HG03457 (cell line): ENCODE results near the gene PLA2G15.

Source experiments
- ATAC-seq: cut with Tn5 transposase; IDR thresholded peaks from one replicate; pipeline ENCODE4 v1.9.1; 2021; ENCODE audit warnings: moderate number of reproducible peaks; ENCODE audit not compliant: unreplicated experiment

Gene PLA2G15

DNA sequence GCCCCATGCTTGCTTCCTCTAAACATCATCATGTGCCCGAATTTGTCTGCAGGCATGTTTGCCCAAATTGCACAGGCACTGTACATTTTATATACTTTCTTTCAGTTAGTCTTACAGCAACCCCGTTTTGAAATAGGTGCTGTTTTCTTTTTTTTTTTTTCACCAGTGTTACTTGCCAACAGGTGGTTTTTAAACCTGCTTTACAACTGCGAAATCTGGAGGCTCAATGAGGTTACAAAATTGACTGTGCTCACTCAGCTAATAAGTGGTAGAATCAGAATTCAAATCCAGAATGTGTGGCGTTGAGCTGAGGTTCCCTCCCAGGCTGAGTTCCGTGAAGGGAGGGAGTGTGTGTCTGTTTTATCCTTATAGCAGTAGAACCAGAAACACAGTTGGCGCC lies 5.8 kb downstream of the PLA2G15 start:
- ATAC-seq: no peak

DNA sequence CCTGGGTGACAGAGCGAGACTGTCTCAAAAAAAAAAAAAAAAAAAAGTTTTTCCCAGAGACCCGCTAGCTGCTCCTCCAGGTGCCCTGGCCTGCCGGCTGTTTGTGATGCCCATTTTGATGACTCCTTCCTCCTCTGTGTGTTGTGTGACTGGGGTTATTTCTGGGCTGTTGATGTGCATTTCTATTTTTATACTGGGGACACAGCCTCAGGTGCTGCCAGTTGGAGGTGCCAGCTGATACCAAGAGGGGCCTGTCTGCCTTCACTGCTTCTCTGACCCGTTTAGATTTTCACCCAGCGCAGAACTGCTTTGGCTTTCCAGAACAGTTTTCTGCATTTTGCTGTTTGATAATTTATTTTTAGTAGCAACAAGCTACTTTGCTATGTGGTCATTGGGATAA lies 6.7 kb downstream of the PLA2G15 start:
- no peak for ATAC-seq

DNA sequence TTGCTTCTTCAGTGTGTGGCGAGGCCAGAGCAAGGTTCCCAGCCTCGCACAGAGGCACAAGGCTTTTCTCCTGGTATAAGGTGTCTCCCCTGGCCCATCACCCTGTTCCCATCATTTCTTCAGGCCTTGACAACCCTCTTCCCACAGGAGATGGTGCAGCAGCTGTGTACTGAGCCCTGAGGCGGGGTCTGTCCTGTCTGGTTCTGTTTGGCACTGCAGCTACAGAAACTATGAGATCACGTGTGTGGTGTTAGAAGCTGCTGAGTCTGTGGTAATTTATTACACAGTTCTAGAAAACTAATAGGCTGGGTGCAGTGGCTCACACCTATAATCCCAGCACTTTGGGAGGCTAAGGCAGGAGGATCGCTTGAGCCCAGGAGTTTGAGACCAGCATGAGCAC lies 7.2 kb downstream of the PLA2G15 start:
- no peak for ATAC-seq

DNA sequence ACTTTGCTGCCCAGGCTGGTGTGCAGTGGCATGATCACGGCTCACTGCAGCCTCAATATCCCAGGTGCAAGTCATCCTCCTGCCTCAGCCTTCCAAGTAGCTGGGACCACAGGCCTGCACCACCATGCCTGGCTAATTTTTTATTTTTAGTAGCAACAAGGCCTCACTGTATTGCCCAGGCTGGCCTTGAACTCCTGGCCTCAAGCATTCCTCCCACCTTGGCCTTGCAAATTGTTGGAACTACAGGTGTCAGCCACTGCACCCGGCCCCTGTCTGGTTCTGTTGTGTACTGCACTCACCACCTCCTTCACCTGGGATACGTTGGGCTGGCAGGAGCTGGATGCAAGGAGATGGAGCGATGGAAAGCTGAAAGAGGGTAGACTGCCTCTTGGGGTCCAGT lies 8.5 kb downstream of the PLA2G15 start:
- ATAC-seq: no peak

DNA sequence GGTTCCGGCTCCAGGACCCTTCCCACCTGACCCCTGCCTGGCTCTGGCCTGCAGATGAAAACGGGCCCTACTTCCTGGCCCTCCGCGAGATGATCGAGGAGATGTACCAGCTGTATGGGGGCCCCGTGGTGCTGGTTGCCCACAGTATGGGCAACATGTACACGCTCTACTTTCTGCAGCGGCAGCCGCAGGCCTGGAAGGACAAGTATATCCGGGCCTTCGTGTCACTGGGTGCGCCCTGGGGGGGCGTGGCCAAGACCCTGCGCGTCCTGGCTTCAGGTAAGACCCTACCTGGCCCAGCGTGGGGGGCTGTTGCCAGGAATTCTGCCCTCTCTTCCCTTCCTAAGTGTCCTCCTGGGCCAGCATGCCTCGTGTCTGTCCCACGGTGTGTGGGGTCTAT lies 10.5 kb downstream of the PLA2G15 start:
- ATAC-seq: no peak

DNA sequence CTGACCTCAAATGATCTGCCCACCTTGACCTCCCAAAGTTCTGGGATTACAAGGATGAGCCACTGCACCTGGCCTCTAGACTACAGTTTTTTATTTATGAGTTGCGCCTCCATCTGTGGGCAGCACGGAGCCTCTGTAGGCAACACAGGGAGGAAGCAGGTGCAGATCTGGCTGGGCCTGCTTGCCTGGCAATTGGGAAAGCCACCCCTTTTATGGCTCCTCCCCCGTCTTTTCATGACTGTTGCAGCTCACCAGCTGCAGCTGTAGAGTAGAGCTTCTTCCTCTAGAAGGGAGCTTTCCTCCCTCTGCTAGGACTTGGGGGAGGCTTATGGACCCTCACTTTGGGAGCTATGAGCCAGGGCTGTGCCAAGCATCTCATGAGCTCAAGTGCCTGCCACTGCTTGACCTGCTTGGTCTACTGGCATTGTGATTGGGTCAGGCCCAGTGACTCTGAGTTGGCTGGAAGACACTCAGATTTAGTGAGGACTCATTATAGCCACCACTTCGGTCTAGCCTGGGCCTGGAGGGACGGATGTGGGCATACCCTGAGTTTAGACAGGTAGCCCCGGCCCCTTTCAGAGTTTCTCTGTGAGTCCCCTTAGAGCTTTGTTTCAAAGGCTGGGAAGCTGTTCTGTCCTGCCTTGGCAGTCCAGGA lies 12.2 kb downstream of the PLA2G15 start:
- no peak for ATAC-seq

DNA sequence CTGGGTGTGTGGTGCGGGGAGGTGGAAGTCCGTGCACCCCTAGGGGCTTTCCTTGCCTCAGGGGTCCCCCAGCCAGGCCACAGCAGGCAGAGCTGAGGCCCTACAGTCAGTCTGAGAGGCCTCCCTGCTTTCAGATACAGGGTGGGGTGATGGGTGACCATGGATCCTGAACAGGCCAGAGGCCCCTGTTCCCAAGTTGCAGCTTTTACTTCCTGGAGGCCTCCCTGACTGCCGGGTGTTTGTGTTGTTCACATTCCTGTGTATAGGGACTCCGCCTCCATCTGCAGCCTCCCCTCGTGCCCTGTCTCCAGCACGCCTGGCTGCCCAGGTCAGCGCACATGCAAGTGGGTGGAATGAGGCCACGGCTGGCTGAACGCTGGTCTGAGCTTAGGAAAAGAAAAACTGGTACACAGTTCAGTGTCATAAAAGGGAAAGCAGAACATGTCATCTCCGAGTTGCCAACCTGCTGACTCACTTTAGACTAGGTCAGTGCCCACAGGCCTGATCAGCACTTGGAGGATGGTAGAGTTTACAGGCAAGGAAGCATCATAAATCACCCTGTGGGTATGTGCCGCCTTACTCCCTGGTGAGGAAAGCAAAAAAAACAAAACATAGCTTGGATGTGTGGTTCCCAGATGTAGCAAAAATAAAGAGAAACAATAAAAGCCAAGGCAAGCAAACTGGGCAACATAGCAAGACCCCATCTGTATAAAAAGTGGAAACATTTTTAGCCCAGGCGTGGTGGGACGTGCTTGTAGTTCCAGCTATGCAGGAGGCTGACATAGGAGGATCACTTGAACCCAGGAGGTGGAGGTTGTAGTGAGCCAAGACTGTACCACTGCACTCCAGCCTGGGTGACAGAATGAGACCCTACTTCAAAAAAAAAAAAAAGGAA lies 13.0 kb downstream of the PLA2G15 start:
- no peak for ATAC-seq

DNA sequence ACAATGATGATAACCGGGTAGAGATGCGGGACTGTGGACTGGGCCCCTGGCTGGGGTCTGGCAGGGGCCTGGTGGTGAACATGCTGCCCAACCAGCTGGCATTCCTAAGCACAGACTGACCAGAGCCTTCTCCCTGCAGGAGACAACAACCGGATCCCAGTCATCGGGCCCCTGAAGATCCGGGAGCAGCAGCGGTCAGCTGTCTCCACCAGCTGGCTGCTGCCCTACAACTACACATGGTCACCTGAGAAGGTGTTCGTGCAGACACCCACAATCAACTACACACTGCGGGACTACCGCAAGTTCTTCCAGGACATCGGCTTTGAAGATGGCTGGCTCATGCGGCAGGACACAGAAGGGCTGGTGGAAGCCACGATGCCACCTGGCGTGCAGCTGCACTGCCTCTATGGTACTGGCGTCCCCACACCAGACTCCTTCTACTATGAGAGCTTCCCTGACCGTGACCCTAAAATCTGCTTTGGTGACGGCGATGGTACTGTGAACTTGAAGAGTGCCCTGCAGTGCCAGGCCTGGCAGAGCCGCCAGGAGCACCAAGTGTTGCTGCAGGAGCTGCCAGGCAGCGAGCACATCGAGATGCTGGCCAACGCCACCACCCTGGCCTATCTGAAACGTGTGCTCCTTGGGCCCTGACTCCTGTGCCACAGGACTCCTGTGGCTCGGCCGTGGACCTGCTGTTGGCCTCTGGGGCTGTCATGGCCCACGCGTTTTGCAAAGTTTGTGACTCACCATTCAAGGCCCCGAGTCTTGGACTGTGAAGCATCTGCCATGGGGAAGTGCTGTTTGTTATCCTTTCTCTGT lies 14.0 kb downstream of the PLA2G15 start:
- ATAC-seq: no peak

DNA sequence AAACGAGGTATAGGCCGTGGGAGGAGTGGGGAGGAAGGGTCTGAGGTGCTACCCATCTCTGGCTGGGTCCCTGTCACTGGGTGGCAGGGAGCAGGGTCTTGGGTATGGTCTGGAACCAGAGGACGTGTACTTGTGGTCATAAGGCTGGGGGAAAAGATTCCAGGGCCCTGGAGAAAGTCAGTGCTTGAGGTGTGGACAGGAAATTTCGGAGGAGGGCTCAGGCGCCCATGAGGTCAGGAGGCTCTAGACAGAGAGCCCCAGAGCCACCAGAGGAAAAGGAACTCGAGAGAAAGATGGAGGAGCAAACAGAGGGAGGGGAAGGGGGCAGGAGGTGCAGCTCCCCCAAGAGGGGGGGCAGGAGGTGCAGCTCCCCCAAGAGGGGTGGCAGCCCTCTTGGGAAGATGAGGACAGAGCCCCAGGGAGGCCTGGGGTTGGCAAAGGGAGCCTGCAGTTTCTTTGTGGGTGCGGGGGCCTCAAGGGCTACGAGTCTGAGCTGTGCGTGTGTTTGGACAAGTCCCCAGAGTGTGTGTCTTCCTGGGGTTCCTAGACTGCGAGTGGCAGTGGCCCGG lies 18.5 kb downstream of the PLA2G15 start:
- ATAC-seq: no peak

DNA sequence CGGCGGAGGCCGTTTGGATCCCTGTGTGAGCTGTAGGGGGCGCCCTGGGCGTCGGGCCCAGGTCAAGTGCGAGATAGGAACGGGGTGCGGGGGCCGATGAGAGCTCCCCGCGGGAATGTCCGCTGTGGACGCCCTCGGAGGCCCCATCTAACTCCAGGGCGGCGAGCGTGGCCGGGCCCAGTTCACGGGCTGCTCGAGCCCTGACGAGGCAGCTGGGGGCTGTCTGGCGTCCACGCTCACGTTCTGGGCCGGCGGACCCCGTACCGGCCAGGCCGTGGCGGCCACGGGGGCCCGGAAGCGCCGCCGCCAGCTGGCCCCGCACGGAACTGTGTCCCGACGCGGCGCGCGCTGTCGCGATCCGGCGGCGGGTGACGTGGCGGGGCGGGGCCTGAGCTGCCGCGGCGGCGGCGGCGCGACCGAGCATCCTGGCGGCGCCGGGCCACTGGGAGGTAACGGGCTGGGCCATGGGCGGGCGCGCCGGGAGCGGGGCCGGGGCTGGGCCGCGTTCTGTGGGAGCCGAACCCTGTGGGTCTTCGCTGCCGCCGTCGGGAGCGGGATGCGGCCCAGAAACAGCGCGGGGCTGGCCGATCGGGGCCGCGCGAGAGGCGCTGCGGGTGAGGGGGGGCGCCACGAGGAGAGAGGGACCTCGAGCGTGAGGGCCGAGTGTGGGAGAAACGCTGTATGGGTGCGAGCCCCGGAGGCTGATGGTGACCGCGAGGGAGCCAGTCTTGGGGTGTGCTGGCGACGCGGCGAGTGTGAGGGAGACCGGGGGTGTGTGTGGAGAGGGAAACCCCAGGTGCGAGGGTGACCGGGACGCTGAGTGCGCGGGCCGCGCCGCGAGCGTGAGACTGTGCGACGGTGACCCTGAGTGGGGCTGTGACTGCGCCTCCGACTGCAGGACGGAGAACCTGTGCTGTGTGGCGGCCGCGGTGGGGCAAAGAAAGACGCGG lies 19.2 kb downstream of the PLA2G15 start, which contains the start of gene SLC7A6:
SLC7A6 (plus strand) TSS at position 399 of the 950 bp plus-strand sequence. CDS start 10,201 bp downstream, outside the sequence.
- ATAC-seq: peak; percentile 53

DNA sequence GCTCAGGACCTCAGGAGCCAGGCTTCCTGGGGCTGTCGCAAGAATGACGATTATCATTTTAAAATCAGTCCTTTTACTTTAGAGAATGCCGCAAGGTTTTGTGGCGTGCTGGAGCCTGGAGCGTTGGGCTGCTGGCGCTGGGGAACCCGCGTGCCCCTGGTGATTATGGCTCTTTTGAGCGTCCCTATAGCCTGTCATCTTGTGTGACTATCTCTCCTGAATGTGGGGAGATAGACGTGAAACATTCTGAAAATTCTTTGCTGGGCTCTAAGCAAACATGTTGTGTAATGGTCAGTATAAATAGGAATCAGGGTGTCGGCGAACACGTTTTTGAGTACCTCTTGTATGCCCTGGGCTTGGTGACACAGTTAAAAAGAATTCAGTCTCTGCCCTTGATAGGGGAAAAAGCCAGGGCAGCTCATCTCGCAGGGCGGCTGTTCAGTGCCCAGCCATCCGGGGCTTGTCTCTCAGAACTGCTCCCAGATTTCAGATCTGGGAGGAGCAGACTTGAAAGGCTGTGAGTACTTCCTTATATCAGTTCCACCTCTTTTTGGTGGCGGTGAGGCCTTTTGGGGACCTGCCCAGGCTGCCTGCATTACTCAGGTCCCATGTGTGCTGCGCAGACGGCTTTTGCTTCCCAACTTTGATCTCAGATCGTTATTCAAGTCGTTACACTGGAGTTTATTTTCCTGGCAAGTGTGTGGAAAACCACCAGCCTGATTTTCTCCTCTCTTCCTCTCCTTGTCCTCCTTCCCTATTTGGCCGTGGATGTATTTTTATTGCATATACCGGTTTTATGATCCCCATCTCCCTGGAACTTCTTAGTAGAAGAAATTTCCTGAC lies 20.1 kb downstream of the PLA2G15 start:
- no peak for ATAC-seq

DNA sequence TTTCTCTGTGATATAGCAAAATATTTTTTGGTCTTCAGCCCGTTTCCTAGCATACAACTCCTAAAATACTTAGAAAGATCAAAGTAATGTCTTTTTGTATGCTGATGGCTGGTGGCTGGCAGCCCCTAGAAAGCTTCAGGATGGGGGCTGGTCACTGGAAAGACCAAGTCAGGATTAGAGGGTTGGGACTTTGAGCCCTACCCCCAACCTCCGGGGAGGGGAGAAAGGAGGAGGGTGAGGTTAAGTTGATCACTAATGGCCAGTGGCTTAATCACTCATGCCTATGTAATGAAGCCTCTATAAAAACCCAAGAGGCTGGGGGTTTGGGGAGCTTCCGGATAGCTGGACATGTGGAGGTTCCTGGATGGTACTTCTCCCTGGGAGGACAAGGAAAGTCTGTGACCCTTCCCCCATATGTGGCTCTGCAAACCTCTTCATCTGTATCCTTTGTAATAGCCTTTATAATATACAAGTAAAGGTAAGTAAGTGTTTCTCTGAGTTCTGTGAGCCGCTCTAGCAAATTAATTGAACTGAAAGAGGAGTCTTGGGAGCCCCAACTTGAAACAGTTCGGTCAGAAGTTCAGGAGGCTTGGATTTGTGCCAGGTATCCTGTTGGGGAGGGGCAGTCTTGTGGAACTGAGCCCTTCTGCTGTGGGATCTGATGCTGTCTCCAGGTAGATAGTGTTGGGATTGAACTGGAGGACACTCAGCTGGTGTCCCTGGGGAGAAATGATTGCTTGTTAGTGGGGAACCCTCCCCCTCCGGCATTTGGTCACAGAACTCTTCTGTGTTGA lies 22.6 kb downstream of the PLA2G15 start:
- no peak for ATAC-seq

DNA sequence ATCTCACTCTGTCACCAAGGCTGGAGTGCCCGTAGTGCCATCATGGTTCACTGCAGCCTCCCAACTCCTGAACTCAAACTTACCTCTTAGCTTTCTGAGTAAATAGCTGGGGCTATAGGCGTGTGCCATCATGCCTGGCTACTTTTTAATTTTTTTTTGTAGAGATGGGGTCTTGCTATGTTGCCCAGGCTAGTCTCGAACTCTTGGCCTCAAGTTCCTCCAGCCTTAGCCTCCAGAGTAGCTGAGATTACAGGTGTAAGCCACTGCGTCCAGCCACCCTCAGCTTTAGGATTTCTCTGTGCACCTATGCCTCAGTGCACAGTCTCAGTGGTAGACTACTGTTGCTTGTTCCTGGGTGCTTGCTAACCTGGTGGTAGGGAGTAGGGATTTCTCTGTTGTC lies 24.6 kb downstream of the PLA2G15 start:
- ATAC-seq: no peak

DNA sequence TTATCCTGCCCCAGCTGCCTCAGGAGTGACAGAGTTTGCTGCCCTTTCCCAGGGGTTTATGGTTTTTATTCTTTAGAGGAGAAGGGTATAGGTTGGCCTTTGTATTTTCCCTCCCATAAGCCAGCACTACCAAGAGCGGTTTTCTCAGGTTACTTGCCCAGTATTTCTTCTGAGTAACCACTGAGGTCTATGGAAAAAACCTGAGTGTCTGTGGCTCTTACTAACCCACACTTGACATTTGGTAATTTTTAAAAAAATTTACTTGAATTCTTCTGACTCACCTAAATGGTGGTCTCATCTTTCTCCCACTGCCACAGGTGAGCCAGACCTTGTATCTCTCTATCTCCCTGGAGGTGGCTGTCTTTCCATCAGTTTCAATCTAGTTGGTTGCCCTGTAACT lies 25.2 kb downstream of the PLA2G15 start:
- no peak for ATAC-seq

DNA sequence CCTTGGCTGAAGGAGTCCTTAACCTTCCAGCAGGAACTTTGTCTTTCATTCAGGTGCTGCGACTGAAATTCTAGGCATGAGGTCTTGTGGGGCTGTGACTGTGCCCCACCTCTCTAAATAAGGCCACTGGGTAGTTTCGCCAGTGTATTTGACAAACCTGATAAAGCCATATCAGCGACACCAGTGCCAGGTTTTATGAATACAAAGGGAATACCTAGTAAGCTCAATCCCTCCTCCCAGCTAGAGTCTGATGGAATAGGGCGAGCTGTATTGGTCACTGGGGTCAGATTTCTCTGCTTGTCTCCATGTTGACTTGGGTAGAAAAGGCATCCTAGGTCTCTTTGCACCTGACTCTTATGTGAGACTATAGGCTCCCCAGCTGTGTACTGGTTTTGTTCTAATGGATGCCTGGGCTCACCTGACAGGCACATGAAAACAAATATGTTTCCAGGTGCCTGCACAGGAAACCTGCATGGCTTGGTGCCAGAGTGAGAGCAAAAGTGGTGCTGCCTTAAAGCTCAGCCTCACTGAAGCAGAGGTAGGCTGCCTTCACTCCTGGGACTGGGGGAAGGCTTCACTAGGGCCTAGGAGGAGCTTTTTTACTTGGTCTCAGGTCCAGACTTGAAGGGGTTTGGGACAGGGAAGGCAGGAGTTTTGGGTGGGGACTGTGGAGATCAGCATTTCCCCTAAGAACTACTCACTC lies 27.5 kb downstream of the PLA2G15 start:
- ATAC-seq: no peak

DNA sequence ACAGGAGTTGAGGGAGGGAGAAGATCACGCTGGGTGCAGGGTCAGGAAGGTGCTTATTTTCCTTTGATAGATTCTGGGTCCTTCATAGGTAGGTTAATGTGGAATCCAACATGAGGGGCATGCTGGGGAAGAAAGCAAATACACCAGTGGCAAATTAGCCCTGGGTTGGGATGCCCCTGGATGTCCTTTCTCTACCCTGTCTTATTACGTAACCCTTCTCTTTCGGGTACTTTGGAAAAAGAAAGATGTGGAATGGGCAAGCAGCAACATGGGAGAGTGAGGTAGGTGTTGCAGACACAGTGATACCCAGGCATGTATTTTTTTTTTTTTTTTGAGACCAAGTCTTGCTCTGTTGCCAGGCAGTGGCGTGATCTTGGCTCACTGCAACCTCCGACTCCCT lies 28.3 kb downstream of the PLA2G15 start:
- no peak for ATAC-seq

DNA sequence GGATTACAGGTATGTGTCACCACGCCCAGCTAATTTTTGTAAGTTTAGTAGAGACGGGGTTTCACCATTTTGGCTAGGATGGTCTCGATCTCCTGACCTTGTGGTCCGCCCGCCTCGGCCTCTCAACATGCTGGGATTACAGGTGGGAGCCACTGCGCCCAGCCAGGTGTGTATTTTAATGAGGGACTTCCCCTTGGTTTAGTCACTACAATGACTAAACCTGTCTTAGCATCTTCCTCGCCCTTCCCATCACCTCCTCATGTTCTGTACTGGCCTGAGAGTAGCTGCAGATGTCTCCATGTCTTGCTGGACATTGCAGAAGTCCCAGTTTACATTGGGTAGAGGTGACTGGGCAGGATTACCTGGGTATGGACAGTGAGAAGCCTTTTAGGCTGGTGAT lies 28.7 kb downstream of the PLA2G15 start:
- ATAC-seq: no peak

DNA sequence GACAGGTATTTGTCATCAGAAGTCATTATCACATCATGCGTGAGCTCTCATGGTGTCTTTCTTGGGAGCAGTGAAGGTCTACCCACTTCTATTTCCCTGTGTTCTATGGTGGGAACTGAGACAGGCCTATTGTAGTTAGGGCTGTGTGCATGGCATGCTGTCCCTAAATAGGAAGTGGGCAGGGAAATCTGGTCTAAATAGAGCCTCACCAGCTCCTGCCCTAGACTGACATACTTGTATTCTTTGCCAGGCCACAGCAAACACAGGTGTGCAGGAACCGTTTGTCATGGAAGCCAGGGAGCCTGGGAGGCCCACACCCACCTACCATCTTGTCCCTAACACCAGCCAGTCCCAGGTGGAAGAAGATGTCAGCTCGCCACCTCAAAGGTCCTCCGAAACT lies 29.3 kb downstream of the PLA2G15 start:
- ATAC-seq: no peak
